Fibroblast of gingiva (primary cell): ENCODE results near the gene ECEL1.
"Not testable (repeated sequence)": the region's sequence is repeated elsewhere in the genome, so short reads cannot be mapped to it uniquely, and the experiment has no call there.

Experiments used
- DNase-seq: peaks from one replicate; pipeline ENCODE4 v3.0.0-alpha.2; 2011; ENCODE audit warnings: low read depth

Gene ECEL1

GRCh38 chr2:232487385-232488096, at the start of gene ECEL1:
Gene ECEL1, minus strand, starts transcription at chr2:232487834. Its CDS starts 1,181 bp downstream, at chr2:232486653.
- no peak for DNase-seq

GRCh38 chr2:232537079-232537478, 49.4 kb upstream of the ECEL1 start:
- no peak for DNase-seq

- no peak for DNase-seq
These were observed 48.3 kb upstream of the ECEL1 start for GRCh38 chr2:232535761-232536530.

- no peak for DNase-seq
These were observed 47.5 kb upstream of the ECEL1 start for GRCh38 chr2:232534940-232535651.

- no peak for DNase-seq
These were observed 46.5 kb upstream of the ECEL1 start for GRCh38 chr2:232533944-232534710.

GRCh38 chr2:232532821-232533220, 45.2 kb upstream of the ECEL1 start:
- DNase-seq, result not testable (repeated sequence)

- DNase-seq, result no peak
These were observed 44.8 kb upstream of the ECEL1 start for GRCh38 chr2:232532419-232532818.

GRCh38 chr2:232530626-232531260, 43.1 kb upstream of the ECEL1 start:
- no peak for DNase-seq

- no peak for DNase-seq
These were observed 42.3 kb upstream of the ECEL1 start for GRCh38 chr2:232529806-232530547.

- no peak for DNase-seq
These were observed 41.3 kb upstream of the ECEL1 start for GRCh38 chr2:232528746-232529460.

GRCh38 chr2:232527905-232528470, 40.4 kb upstream of the ECEL1 start:
- no peak for DNase-seq

- no peak for DNase-seq
These were observed 38.8 kb upstream of the ECEL1 start for GRCh38 chr2:232526372-232526941.

- DNase-seq, result no peak
These were observed 38.2 kb upstream of the ECEL1 start, which contains the start of gene CHRND for GRCh38 chr2:232525791-232526371. Gene CHRND, plus strand, starts transcription at chr2:232526160. Its CDS starts 56 bp downstream, at chr2:232526216.

GRCh38 chr2:232525199-232525598, 37.6 kb upstream of the ECEL1 start:
- no peak for DNase-seq

GRCh38 chr2:232524771-232525170, 37.1 kb upstream of the ECEL1 start:
- no peak for DNase-seq

- no peak for DNase-seq
These were observed 36.3 kb upstream of the ECEL1 start for GRCh38 chr2:232523682-232524597.

- DNase-seq, result no peak
These were observed 35.7 kb upstream of the ECEL1 start for GRCh38 chr2:232523402-232523681.
